Vagina (tissue), 2 donors: ENCODE data around the gene PCBP3.

Experiments used
- CTCF ChIP-seq, 3 experiments: fragments of 450-650 bp in 2 of 3; fragments of 200-600 bp in 1 of 3; sonication (generic) in 1 of 3; IDR thresholded peaks; one replicate each; pipeline ENCODE4 v1.5.1; 2017 to 2019; ENCODE audit warnings: antibody characterized with exemption in 3 of 3, mild to moderate bottlenecking in 2 of 3, moderate library complexity in 2 of 3
- POLR2A ChIP-seq, 2 donors: fragments of 450-650 bp; IDR thresholded peaks; one replicate each; pipeline ENCODE4 v1.6.1; 2017; ENCODE audit warnings: antibody characterized with exemption in 2 of 2, mild to moderate bottlenecking in 2 of 2, moderate library complexity in 2 of 2
- POLR2AphosphoS5 ChIP-seq, 2 donors: sonication (generic); formaldehyde crosslinking; IDR thresholded peaks; one replicate each; pipeline ENCODE4 v1.9.0; 2017; ENCODE audit warnings: antibody characterized with exemption in 2 of 2, mild to moderate bottlenecking in 2 of 2, low read depth in 1 of 2; ENCODE audit not compliant: insufficient read depth in 1 of 2

- no peak for TF ChIP-seq CTCF (IDR thresholded peaks at IDR 0.05)
- no peak for TF ChIP-seq POLR2A (IDR thresholded peaks at IDR 0.05)
- no peak for TF ChIP-seq POLR2AphosphoS5 (IDR thresholded peaks at IDR 0.05; ENCODE audit: insufficient read depth in 1 of 2, low read depth in 1 of 2)
Measured at GRCh38 chr21:45736690-45737484, 93.4 kb downstream of the PCBP3 start.
